Transverse colon (tissue), 4 donors: ENCODE results near the gene THADA. TPM values are rescaled to one million over a fixed set of nuclear protein-coding genes. Genes with fewer than 3 reads are reported as not detected.
A peak's percentile ranks its signal among the peaks of the same experiment; 100 is the strongest.

ENCODE experiments used
- DNase-seq: peaks from one replicate; pipeline ENCODE4 v3.0.0-alpha.2; 2019
- H3K27ac ChIP-seq, 4 donors: fragments of 200-600 bp; sonication (generic); 2 replicates each; pipeline ENCODE4 v1.5.1; 2016 to 2018; ENCODE audit warnings: inconsistent platforms in 4 of 4
- H3K27me3 ChIP-seq: fragments of 200-600 bp; sonication (generic); 2 replicates; pipeline ENCODE4 v1.5.1; 2017; ENCODE audit warnings: inconsistent platforms
- H3K36me3 ChIP-seq, 4 donors: fragments of 200-600 bp; sonication (generic); 2 replicates each; pipeline ENCODE4 v1.5.1; 2017 to 2019; ENCODE audit warnings: inconsistent platforms in 4 of 4
- H3K4me1 ChIP-seq, 4 donors: fragments of 200-600 bp; sonication (generic); 2 replicates each; pipeline ENCODE4 v1.5.1; 2017 to 2020; ENCODE audit warnings: inconsistent platforms in 4 of 4
- H3K4me3 ChIP-seq, 4 donors: fragments of 200-600 bp; sonication (generic); 1 replicate in 1 of 4; 2 replicates in 3 of 4; pipeline versions ENCODE4 v1.5.1 to v1.6.1; 2017 to 2019; ENCODE audit warnings: inconsistent platforms in 4 of 4
- H3K9me3 ChIP-seq, 2 donors: fragments of 200-600 bp; sonication (generic); 2 replicates each; pipeline ENCODE4 v1.5.1; 2017 to 2019; ENCODE audit warnings: inconsistent platforms in 2 of 2
- CTCF ChIP-seq, 5 experiments: fragments of 200-600 bp in 3 of 5; fragments of 450-650 bp in 2 of 5; sonication (generic) in 3 of 5; IDR thresholded peaks; 1 replicate in 2 of 5; 2 replicates in 3 of 5; pipeline ENCODE4 v1.5.1; 2016 to 2017; ENCODE audit warnings: antibody characterized with exemption in 5 of 5, inconsistent platforms in 3 of 5, mild to moderate bottlenecking in 2 of 5, moderate library complexity in 1 of 5
- EP300 ChIP-seq: sonication (generic); formaldehyde crosslinking; IDR thresholded peaks from one replicate; pipeline ENCODE4 v1.6.1; 2017; ENCODE audit warnings: antibody characterized with exemption, low read depth
- POLR2A ChIP-seq: fragments of 450-650 bp; IDR thresholded peaks from one replicate; pipeline ENCODE4 v1.6.1; 2016; ENCODE audit warnings: antibody characterized with exemption, mild to moderate bottlenecking, moderate library complexity
- POLR2AphosphoS5 ChIP-seq, 3 donors: sonication (generic); formaldehyde crosslinking; IDR thresholded peaks; one replicate each; pipeline ENCODE4 v1.6.1; 2016; ENCODE audit warnings: antibody characterized with exemption in 3 of 3
- WGBS, 2 donors: methylation state at CpG; one replicate each; pipeline ENCODE4 v1.1.5; 2018; ENCODE audit warnings: low coverage in 1 of 2; 5-methylcytosine and 5-hydroxymethylcytosine counted together
- in situ Hi-C, 4 donors: fragments of 200-750 bp; cut with MboI; loops; one replicate each; pipeline versions ENCODE4 v1.15.0 to v1.15.1; 2017; ENCODE audit warnings: low sequenced_read_pairs in 3 of 4, low pct_ligation_motif_present in 1 of 4, low pct_unique_long_range_greater_than_20kb in 1 of 4
- intact Hi-C: fragments of 100-400 bp; cut with DNase I; formaldehyde crosslinking; loops from one replicate; pipeline ENCODE4 v1.15.1; 2023; ENCODE audit warnings: low total_unique reads
- total RNA-seq, 4 donors: library from RNA; depleted of rRNA; stranded (reverse); fragments of >200 nt; gene quantifications; one replicate each; pipeline ENCODE4 v1.1.0, GENCODE V29; 2016

THADA gene
- total RNA-seq, 4 donors from 2014 or later: 21.7 to 78.6 (median 28.1) TPM

DNA sequence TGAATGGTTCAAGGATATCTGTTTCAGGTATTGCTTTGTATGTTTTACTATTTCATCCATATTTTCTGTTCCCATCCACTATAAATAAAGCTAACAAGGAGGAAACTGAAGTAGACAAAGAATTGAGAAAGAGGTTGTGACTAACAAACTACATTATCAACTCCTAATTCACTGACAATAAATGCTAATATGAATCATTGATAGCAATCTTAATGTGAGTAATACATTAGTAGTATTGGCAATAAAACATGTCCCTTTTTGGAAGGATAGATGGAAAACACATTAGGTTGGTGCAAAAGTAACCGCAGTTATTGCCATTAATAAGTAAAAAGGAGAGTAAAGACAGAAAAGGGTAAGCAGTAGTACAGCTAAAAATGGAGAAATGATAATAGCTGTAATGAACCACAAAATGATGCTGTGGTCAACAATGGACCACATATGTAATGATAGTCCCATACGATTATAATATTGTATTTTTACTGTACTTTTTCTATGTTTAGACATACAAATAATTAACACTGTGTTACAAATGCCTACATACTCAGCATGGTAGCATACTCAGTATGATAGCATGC lies 104.7 kb downstream of the THADA start:
- no peak for DNase-seq
- 74 to 92% methylated on average over 2 of the region's 2 CpGs for WGBS, 2 donors
- no peak overlapping the region for H3K4me3 ChIP-seq
- intact Hi-C loops: no loop called here
- no peak for TF ChIP-seq POLR2AphosphoS5 (IDR thresholded peaks at IDR 0.05)
- H3K27ac ChIP-seq: no peak overlapping the region
- in situ Hi-C loops: loop anchor here in 2 of 4 donors (25.0 kb wide), 3 partner anchors 379 to 654 kb away; no protein-coding TSS in a partner anchor
- H3K4me1 ChIP-seq: peaks cover 0 to 4% (median 0%) of the 10 kb centered on the region in 4 donors
- H3K36me3 ChIP-seq: no peaks in the 10 kb centered on the region
- H3K27me3 ChIP-seq: no peaks in the 10 kb centered on the region
- no peaks in the 10 kb centered on the region for H3K9me3 ChIP-seq

DNA sequence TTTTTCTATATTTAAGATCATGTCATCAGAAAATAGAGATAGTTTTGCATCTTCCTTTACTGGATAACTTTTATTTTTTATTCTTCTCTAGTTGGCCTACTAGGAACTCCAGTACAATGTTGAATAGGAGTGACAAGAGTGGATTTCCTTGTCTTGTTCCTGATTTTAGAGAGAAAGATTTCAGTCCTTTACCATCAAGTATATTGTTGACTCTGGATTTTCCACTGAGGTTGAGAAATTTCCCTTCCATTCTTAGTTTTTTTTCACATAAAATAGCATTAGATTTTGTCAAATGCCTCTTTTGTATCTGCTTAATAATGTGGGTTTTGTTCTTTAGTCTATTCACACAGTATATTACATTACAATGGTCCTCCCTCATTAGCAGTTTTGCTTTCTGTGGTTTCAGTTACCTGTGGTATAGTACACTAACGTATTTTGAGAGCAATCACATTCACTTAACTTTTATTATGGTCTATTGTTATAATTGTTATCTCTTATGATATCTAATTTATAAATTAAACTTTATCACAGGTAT lies 105.5 kb downstream of the THADA start:
- no peak for DNase-seq
- H3K4me3 ChIP-seq: no peak overlapping the region
- intact Hi-C loops: no loop called here
- WGBS, 2 donors: 20 to 57% methylated on average over 1 of the region's 1 CpG
- no peaks in the 10 kb centered on the region for H3K36me3 ChIP-seq
- no peaks in the 10 kb centered on the region for H3K27me3 ChIP-seq
- H3K4me1 ChIP-seq: peaks cover 0 to 6% (median 0%) of the 10 kb centered on the region in 4 donors
- H3K9me3 ChIP-seq: no peaks in the 10 kb centered on the region
- no peak overlapping the region for H3K27ac ChIP-seq
- TF ChIP-seq POLR2AphosphoS5 (IDR thresholded peaks at IDR 0.05) (no peak), CTCF (IDR thresholded peaks at IDR 0.05) (no peak), POLR2A (no peak), EP300 (no peak)
- in situ Hi-C loops: loop anchor here in 2 of 4 donors (25.0 kb wide), 3 partner anchors 378 to 653 kb away; no protein-coding TSS in a partner anchor

DNA sequence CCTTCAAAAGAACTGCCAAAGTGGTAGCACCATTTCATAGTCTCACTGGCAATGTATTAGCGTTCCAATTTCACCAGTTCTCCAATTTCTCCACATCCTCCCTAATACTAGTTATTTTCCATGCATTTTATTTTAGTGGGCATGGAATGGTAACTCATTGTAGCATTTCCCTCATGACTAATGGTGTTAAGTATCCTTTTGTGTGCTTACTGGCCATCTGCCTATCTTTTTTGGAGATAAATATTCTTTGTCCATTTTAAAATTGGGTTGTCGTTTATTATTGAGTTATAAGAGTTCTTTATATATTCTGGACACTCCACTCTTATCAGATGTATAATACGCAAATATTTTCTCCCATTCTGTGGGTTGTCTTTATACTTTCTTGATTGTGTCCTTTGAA lies 107.1 kb downstream of the THADA start:
- in situ Hi-C loops (loop anchor here (10.0 to 25.0 kb wide), 10 partner anchors 254 to 664 kb away; no protein-coding TSS in a partner anchor), intact Hi-C loops (loop anchor here (10.0 kb wide), 2 partner anchors 514 to 544 kb away; no protein-coding TSS in a partner anchor)
- Histone ChIP-seq H3K9me3 (no peaks in the 10 kb centered on the region), H3K4me1 (peaks cover 0 to 16% (median 0%) of the 10 kb centered on the region in 4 donors), H3K27ac (no peak overlapping the region), H3K36me3 (no peaks in the 10 kb centered on the region), H3K27me3 (no peaks in the 10 kb centered on the region), H3K4me3 (no peak overlapping the region)
- no peak for DNase-seq
- TF ChIP-seq POLR2AphosphoS5 (IDR thresholded peaks at IDR 0.05): no peak
- no peak for TF ChIP-seq CTCF (IDR thresholded peaks at IDR 0.05)
- TF ChIP-seq POLR2A: no peak
- 90 to 97% methylated on average over 3 of the region's 3 CpGs for WGBS, 2 donors

DNA sequence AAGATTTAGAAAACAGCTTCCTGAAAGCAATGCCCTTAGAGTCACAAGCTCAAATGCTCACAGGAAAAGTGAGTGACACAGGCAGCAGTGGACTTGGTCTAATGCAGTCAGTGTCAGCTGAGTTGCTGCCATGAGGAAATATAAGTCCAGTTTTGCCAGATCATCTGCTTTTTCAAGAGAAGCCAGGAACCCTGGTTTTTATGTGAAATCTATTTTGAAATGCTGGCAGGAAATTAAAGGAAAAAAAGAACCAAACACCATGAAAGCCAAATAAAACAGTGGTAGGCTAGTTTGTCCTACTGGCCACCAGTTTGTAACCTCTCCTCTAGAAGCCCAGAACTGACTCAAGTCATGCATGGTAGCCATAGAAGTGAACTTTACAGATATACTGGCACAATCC lies 109.2 kb downstream of the THADA start:
- no peak overlapping the region for H3K4me3 ChIP-seq
- no peak for DNase-seq
- in situ Hi-C loops: loop anchor here (10.0 to 25.0 kb wide), 10 partner anchors 252 to 662 kb away; no protein-coding TSS in a partner anchor
- H3K4me1 ChIP-seq: peaks cover 8 to 37% (median 10%) of the 10 kb centered on the region in 4 donors
- H3K27ac ChIP-seq: peak overlapping the region; percentile 5 to 65 (median 31)
- H3K9me3 ChIP-seq: no peaks in the 10 kb centered on the region
- no peaks in the 10 kb centered on the region for H3K27me3 ChIP-seq
- H3K36me3 ChIP-seq: no peaks in the 10 kb centered on the region
- intact Hi-C loops: loop anchor here (10.0 kb wide), 2 partner anchors 512 to 542 kb away; no protein-coding TSS in a partner anchor
- TF ChIP-seq EP300 (no peak), POLR2AphosphoS5 (IDR thresholded peaks at IDR 0.05) (peak in 2 of 3 donors; percentile 39 to 52)

GRCh38 chr2:43484323-43484930 lies 111.4 kb downstream of the THADA start:
- H3K27ac ChIP-seq: peak overlapping the region; percentile 66 to 79 (median 70)
- no peak for DNase-seq
- in situ Hi-C loops: loop anchor here (5.0 to 25.0 kb wide), 11 partner anchors 250 to 660 kb away; no protein-coding TSS in a partner anchor
- H3K4me3 ChIP-seq: no peak overlapping the region
- H3K27me3 ChIP-seq: no peaks in the 10 kb centered on the region
- intact Hi-C loops: loop anchor here (5.0 to 10.0 kb wide), 3 partner anchors 510 to 657 kb away; no protein-coding TSS in a partner anchor
- no peak for TF ChIP-seq EP300
- TF ChIP-seq CTCF (IDR thresholded peaks at IDR 0.05): peak; percentile 62 to 87 (median 65)
- H3K9me3 ChIP-seq: no peaks in the 10 kb centered on the region
- no peaks in the 10 kb centered on the region for H3K36me3 ChIP-seq
- H3K4me1 ChIP-seq: peaks cover 8 to 40% (median 10%) of the 10 kb centered on the region in 4 donors
